Upper lobe of left lung (tissue), 4 donors: ENCODE results near the gene CLSTN2.

Experiments
- CTCF ChIP-seq, 6 experiments: fragments of 450-650 bp in 4 of 6; fragments of 200-600 bp in 2 of 6; sonication (generic) in 2 of 6; IDR thresholded peaks; one replicate each; pipeline ENCODE4 v1.5.1; 2016 to 2019; ENCODE audit warnings: antibody characterized with exemption in 6 of 6
- POLR2AphosphoS5 ChIP-seq, 2 donors: sonication (generic); formaldehyde crosslinking; IDR thresholded peaks; one replicate each; pipeline ENCODE4 v1.5.1; 2017; ENCODE audit warnings: antibody characterized with exemption in 2 of 2

- TF ChIP-seq CTCF (IDR thresholded peaks at IDR 0.05) (no peak), POLR2AphosphoS5 (IDR thresholded peaks at IDR 0.05) (no peak)
Measured at GRCh38 chr3:139988472-139989156, 53.6 kb downstream of the CLSTN2 start.
